H9 (cell line): ENCODE data around the gene OTUB1. TPM values are rescaled to one million over a fixed set of nuclear protein-coding genes. Genes with fewer than 3 reads are reported as not detected.

Experiments
- DNase-seq: peaks from one replicate; pipeline ENCODE4 v3.0.0-alpha.2; 2017
- H2AFZ ChIP-seq: one replicate; pipeline ENCODE4 v1.6.1; 2013; ENCODE audit warnings: mild to moderate bottlenecking, low read length, control low read depth, moderate library complexity
- H2AK5ac ChIP-seq: 2 replicates; pipeline ENCODE4 v1.6.1; 2013; ENCODE audit warnings: low read length, control low read depth, mixed read lengths; ENCODE audit not compliant: insufficient read length
- H2BK120ac ChIP-seq: one replicate; pipeline ENCODE4 v1.6.1; 2013; ENCODE audit warnings: low read depth, mild to moderate bottlenecking, low read length, control low read depth, inconsistent platforms; ENCODE audit not compliant: poor library complexity, severe bottlenecking
- H2BK12ac ChIP-seq: 2 replicates; pipeline ENCODE4 v1.6.1; 2013; ENCODE audit warnings: low read length, control low read depth, mixed read lengths, low read depth; ENCODE audit not compliant: insufficient read length
- H2BK15ac ChIP-seq: 2 replicates; pipeline ENCODE4 v1.6.1; 2013; ENCODE audit warnings: low read depth, low read length, control low read depth
- H2BK20ac ChIP-seq: one replicate; pipeline ENCODE4 v1.6.1; 2013; ENCODE audit warnings: low read depth, mild to moderate bottlenecking, low read length, control low read depth, inconsistent platforms; ENCODE audit not compliant: poor library complexity, severe bottlenecking
- H2BK5ac ChIP-seq: 2 replicates; pipeline ENCODE4 v1.6.1; 2013; ENCODE audit warnings: low read length, control low read depth, mixed read lengths; ENCODE audit not compliant: insufficient read length
- H3K14ac ChIP-seq: 2 replicates; pipeline ENCODE4 v1.6.1; 2013; ENCODE audit warnings: low read length, control low read depth; ENCODE audit not compliant: insufficient read depth
- H3K18ac ChIP-seq: 2 replicates; pipeline ENCODE4 v1.6.1; 2013; ENCODE audit warnings: low read depth, mild to moderate bottlenecking, mixed read lengths, low read length, control low read depth; ENCODE audit not compliant: insufficient read length
- H3K23ac ChIP-seq: 2 replicates; pipeline ENCODE4 v1.6.1; 2013; ENCODE audit warnings: low read length, control low read depth, mixed read lengths, low read depth; ENCODE audit not compliant: insufficient read length
- H3K23me2 ChIP-seq: 2 replicates; pipeline ENCODE4 v1.6.1; 2013; ENCODE audit warnings: low read depth, mild to moderate bottlenecking, mixed read lengths, low read length, control low read depth; ENCODE audit not compliant: insufficient read length, poor library complexity, severe bottlenecking
- H3K27ac ChIP-seq: 2 replicates; pipeline ENCODE4 v1.5.1; 2013; ENCODE audit warnings: low read length, control low read depth, mixed read lengths, low read depth; ENCODE audit not compliant: insufficient read length
- H3K27me3 ChIP-seq: 2 replicates; pipeline ENCODE4 v1.6.1; 2013; ENCODE audit warnings: low read length, control low read depth, inconsistent platforms; ENCODE audit not compliant: insufficient read depth
- H3K4ac ChIP-seq: 2 replicates; pipeline ENCODE4 v1.6.1; 2013; ENCODE audit warnings: low read depth, mild to moderate bottlenecking, control low read depth, inconsistent platforms, low read length, moderate library complexity
- H3K4me1 ChIP-seq: 2 replicates; pipeline ENCODE4 v1.6.1; 2013; ENCODE audit warnings: low read length, control low read depth, inconsistent platforms; ENCODE audit not compliant: insufficient read depth
- H3K4me2 ChIP-seq: 2 replicates; pipeline ENCODE4 v1.6.1; 2013; ENCODE audit warnings: low read length, control low read depth, mixed read lengths; ENCODE audit not compliant: insufficient read length, insufficient read depth
- H3K56ac ChIP-seq: 2 replicates; pipeline ENCODE4 v1.6.1; 2013; ENCODE audit warnings: low read depth, mild to moderate bottlenecking, mixed read lengths, low read length, control low read depth; ENCODE audit not compliant: insufficient read length
- H3K79me1 ChIP-seq: 2 replicates; pipeline ENCODE4 v1.6.1; 2013; ENCODE audit warnings: low read depth, mild to moderate bottlenecking, moderate library complexity, low read length, control low read depth, inconsistent platforms; ENCODE audit not compliant: insufficient read depth, poor library complexity, severe bottlenecking
- H3K79me2 ChIP-seq: 2 replicates; pipeline ENCODE4 v1.6.1; 2013; ENCODE audit warnings: low read length, control low read depth, inconsistent platforms; ENCODE audit not compliant: insufficient read depth
- H3K9ac ChIP-seq: 2 replicates; pipeline ENCODE4 v1.6.1; 2013; ENCODE audit warnings: low read length, control low read depth, mixed read lengths; ENCODE audit not compliant: insufficient read length; ENCODE audit errors: extremely low read depth
- H3K9me3 ChIP-seq: one replicate; pipeline ENCODE4 v1.6.1; 2013; ENCODE audit warnings: low read depth, low read length, inconsistent platforms; ENCODE audit not compliant: control insufficient read depth
- H3T11ph ChIP-seq: one replicate; pipeline ENCODE4 v1.6.1; 2013; ENCODE audit warnings: mild to moderate bottlenecking, low read length, control low read depth, inconsistent platforms
- H4K20me1 ChIP-seq: one replicate; pipeline ENCODE4 v1.6.1; 2013; ENCODE audit not compliant: control insufficient read depth, insufficient read length, insufficient read depth
- H4K5ac ChIP-seq: 2 replicates; pipeline ENCODE4 v1.6.1; 2013; ENCODE audit warnings: low read depth, mild to moderate bottlenecking, mixed read lengths, low read length, control low read depth; ENCODE audit not compliant: insufficient read length
- H4K8ac ChIP-seq: replicated peaks from 2 replicates; pipeline ENCODE4 v1.6.1; 2013; ENCODE audit warnings: low read length, control low read depth, mixed read lengths, low read depth; ENCODE audit not compliant: insufficient read length
- H4K91ac ChIP-seq: 2 replicates; pipeline ENCODE4 v1.6.1; 2013; ENCODE audit warnings: low read depth, mild to moderate bottlenecking, moderate library complexity, mixed read lengths, low read length, control low read depth; ENCODE audit not compliant: insufficient read length
- H3K27ac Mint-ChIP-seq, 3 experiments: 2 replicates in 2 of 3; 3 replicates in 1 of 3; pipeline ENCODE4 v1.8.0; 2020 to 2021; ENCODE audit warnings: mixed read lengths in 3 of 3, mild to moderate bottlenecking in 1 of 3, moderate library complexity in 1 of 3
- H3K27me3 Mint-ChIP-seq: 2 replicates; pipeline ENCODE4 v1.8.0; 2021; ENCODE audit warnings: low read depth, mild to moderate bottlenecking, moderate library complexity, mixed read lengths
- H3K36me3 Mint-ChIP-seq, 3 experiments: 2 replicates in 2 of 3; 3 replicates in 1 of 3; pipeline ENCODE4 v1.8.0; 2020 to 2021; ENCODE audit warnings: low read depth in 3 of 3, mixed read lengths in 3 of 3; ENCODE audit not compliant: insufficient read depth in 1 of 3
- H3K4me1 Mint-ChIP-seq, 2 experiments: 2 replicates each; pipeline ENCODE4 v1.8.0; 2020; ENCODE audit warnings: mixed read lengths in 2 of 2
- H3K4me3 Mint-ChIP-seq, 2 experiments: 2 replicates in 1 of 2; 3 replicates in 1 of 2; pipeline ENCODE4 v1.8.0; 2020 to 2021; ENCODE audit warnings: mild to moderate bottlenecking in 2 of 2, mixed read lengths in 2 of 2, moderate library complexity in 1 of 2
- H3K9me3 Mint-ChIP-seq, 2 experiments: 2 replicates in 1 of 2; 3 replicates in 1 of 2; pipeline ENCODE4 v1.8.0; 2020; ENCODE audit warnings: mild to moderate bottlenecking in 2 of 2, mixed read lengths in 2 of 2, moderate library complexity in 1 of 2
- WGBS: extraction: QIAGEN DNeasy Blood & Tissue Kit; methylation state at CpG from one replicate; pipeline ENCODE4 v1.1.7; 2013; ENCODE audit warnings: missing lambda C conversion rate, low lambda C conversion rate, mixed read lengths; ENCODE audit not compliant: insufficient read length; ENCODE audit errors: extremely low coverage; 5-methylcytosine and 5-hydroxymethylcytosine counted together
- total RNA-seq: library from RNA; stranded (reverse); gene quantifications from 2 replicates; pipeline ENCODE4 v1.2.1, GENCODE V29; 2021
- TF ChIP-seq, protein P1 (sequence below): fragments of 200-600 bp; sonication (generic); conservative IDR thresholded peaks from 3 replicates; pipeline ENCODE4 v1.8.0; 2021; ENCODE audit warnings: antibody characterized with exemption, mild to moderate bottlenecking

Gene OTUB1
- total RNA-seq, 1 experiment from 2014 or later, result 114 TPM

DNA sequence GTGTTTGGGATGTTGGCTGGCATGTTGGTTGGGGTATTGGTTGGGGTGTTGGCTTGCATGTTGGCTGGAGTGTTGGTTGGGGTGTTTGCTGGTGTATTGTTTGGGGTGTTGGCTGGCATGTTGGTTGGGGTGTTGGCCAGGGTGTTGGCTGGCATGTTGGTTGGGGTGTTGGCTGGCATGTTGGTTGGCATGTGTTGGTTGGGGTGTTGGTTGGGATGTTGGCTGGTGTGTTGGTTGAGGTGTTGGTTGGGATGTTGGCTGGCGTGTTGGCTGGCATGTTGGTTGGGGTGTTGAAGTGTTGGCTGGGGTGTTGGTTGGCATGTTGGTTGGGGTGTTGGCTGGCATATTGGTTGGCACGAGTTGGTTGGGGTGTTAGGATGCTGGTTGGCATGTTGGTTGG is 24.5 kb downstream of the OTUB1 start:
- H3K23ac ChIP-seq, result no peak overlapping the region
- no peak overlapping the region for H4K91ac ChIP-seq
- no peak overlapping the region for H3K14ac ChIP-seq
- no peak overlapping the region for H3K4ac ChIP-seq
- H3T11ph ChIP-seq, result no peak overlapping the region
- no CpG with 5 or more reads among the region's 2 CpGs for WGBS
- no peak overlapping the region for H2AK5ac ChIP-seq
- H3K9ac ChIP-seq, result no peak overlapping the region
- no peak overlapping the region for H2BK12ac ChIP-seq
- no peak overlapping the region for H2BK5ac ChIP-seq
- no peak overlapping the region for H2BK120ac ChIP-seq
- H3K4me3 Mint-ChIP-seq, result no peak overlapping the region; a peak in 1 of 5 replicates
- H3K4me1 Mint-ChIP-seq, result peaks cover 16 to 20% of the 10 kb centered on the region in 2 experiments
- H3K23me2 ChIP-seq, result peaks cover 11% of the 10 kb centered on the region
- peaks cover 92% of the 10 kb centered on the region for H3K27me3 Mint-ChIP-seq
- peaks cover 2 to 10% (median 4%) of the 10 kb centered on the region in 3 experiments; a peak in 5 of 7 replicates for H3K36me3 Mint-ChIP-seq
- H3K4me2 ChIP-seq, result no peak overlapping the region
- no peak overlapping the region for H4K5ac ChIP-seq
- no peak overlapping the region for H4K8ac ChIP-seq
- no peak overlapping the region for H3K27ac ChIP-seq
- H3K79me2 ChIP-seq, result no peaks in the 10 kb centered on the region
- TF ChIP-seq, protein P1, sequence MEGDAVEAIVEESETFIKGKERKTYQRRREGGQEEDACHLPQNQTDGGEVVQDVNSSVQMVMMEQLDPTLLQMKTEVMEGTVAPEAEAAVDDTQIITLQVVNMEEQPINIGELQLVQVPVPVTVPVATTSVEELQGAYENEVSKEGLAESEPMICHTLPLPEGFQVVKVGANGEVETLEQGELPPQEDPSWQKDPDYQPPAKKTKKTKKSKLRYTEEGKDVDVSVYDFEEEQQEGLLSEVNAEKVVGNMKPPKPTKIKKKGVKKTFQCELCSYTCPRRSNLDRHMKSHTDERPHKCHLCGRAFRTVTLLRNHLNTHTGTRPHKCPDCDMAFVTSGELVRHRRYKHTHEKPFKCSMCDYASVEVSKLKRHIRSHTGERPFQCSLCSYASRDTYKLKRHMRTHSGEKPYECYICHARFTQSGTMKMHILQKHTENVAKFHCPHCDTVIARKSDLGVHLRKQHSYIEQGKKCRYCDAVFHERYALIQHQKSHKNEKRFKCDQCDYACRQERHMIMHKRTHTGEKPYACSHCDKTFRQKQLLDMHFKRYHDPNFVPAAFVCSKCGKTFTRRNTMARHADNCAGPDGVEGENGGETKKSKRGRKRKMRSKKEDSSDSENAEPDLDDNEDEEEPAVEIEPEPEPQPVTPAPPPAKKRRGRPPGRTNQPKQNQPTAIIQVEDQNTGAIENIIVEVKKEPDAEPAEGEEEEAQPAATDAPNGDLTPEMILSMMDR, result no peak
- peaks cover 30% of the 10 kb centered on the region; the same call in 1 of the 2 replicates for H3K27me3 ChIP-seq
- no peak overlapping the region for H2BK20ac ChIP-seq
- peaks cover 9 to 14% of the 10 kb centered on the region in 2 experiments; a peak in 3 of 5 replicates for H3K9me3 Mint-ChIP-seq
- no peaks in the 10 kb centered on the region for H3K4me1 ChIP-seq
- no peaks in the 10 kb centered on the region for H3K9me3 ChIP-seq
- no peaks in the 10 kb centered on the region for H3K79me1 ChIP-seq
- H3K56ac ChIP-seq, result no peak overlapping the region
- no peaks in the 10 kb centered on the region for H4K20me1 ChIP-seq
- H2AFZ ChIP-seq, result no peak overlapping the region
- H3K18ac ChIP-seq, result no peak overlapping the region
- H3K27ac Mint-ChIP-seq, result no peak overlapping the region
- no peak for DNase-seq
- no peak overlapping the region for H2BK15ac ChIP-seq
